GM04504 (cell line): Measurements from ENCODE around the gene WNT3A.

Experiments used
- DNase-seq: peaks from one replicate; pipeline ENCODE4 v3.0.0-alpha.2; 2012; ENCODE audit warnings: low read depth

The WNT3A gene

DNA sequence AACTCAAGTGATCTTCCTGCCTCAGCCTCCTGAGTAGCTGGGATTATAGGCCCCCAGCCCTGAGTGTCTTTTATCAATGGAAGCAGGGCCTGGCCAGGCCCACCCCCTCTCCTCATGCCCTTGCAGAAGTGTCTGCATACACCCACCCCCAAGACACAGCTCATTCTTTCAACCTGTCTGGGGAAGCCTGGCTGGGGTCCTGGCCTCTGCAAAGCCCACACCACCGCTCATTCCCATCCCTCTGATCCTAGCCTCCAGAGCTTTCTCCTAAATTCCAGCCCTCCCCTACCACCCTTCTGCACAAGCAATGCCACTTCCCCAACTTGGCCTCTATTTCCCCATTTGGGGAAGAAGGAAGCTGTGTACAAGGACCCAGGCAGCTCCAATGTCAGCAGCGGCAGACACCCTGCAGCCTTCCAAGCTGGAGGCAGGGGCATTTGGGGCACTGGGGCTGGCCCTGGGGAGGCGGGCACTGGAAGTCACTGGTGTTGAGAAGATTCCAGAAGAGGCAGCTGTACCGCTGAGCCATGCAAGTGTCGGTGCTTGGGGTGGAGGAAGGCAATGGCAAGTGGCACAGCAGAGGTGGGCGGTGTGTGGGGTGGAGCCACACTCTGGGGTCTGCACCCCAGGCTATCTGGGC is 42.0 kb downstream of the WNT3A start:
- no peak for DNase-seq

DNA sequence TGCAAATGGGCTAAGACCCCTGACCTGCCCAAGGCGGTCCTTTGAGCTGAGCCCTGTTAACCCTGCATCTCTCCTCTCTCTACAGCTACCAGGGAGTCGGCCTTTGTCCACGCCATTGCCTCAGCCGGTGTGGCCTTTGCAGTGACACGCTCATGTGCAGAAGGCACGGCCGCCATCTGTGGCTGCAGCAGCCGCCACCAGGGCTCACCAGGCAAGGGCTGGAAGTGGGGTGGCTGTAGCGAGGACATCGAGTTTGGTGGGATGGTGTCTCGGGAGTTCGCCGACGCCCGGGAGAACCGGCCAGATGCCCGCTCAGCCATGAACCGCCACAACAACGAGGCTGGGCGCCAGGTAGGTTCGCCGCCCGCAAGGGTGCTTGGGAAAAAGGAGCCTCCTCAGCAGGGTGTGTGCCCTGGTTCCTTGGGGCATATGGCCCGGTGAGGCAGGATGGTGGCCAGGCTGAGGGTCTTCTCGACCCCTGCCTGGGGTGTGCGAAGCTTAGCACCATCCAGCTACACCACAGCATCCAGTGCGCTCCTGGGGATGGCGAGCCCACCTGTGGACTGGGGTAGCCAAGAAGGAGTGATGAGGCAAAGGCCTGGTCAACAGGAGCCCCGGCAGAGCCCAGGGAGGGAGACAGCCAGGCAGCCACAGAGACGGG is 43.9 kb downstream of the WNT3A start:
- DNase-seq: no peak

GRCh38 chr1:228058172-228058948 is 51.6 kb downstream of the WNT3A start:
- no peak for DNase-seq

DNA sequence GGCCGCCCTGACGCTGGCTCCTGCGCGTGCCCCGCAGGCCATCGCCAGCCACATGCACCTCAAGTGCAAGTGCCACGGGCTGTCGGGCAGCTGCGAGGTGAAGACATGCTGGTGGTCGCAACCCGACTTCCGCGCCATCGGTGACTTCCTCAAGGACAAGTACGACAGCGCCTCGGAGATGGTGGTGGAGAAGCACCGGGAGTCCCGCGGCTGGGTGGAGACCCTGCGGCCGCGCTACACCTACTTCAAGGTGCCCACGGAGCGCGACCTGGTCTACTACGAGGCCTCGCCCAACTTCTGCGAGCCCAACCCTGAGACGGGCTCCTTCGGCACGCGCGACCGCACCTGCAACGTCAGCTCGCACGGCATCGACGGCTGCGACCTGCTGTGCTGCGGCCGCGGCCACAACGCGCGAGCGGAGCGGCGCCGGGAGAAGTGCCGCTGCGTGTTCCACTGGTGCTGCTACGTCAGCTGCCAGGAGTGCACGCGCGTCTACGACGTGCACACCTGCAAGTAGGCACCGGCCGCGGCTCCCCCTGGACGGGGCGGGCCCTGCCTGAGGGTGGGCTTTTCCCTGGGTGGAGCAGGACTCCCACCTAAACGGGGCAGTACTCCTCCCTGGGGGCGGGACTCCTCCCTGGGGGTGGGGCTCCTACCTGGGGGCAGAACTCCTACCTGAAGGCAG is 52.3 kb downstream of the WNT3A start:
- no peak for DNase-seq

- no peak for DNase-seq
Measured at GRCh38 chr1:228059634-228060457, 53.0 kb downstream of the WNT3A start.

- DNase-seq: no peak
Measured at GRCh38 chr1:228060458-228061190, 53.8 kb downstream of the WNT3A start.

- DNase-seq: no peak
Measured at GRCh38 chr1:228061411-228062084, 54.8 kb downstream of the WNT3A start.

- DNase-seq: no peak
Measured at GRCh38 chr1:228062085-228062791, 55.4 kb downstream of the WNT3A start.

GRCh38 chr1:228062812-228063211 is 56.0 kb downstream of the WNT3A start:
- no peak for DNase-seq

DNA sequence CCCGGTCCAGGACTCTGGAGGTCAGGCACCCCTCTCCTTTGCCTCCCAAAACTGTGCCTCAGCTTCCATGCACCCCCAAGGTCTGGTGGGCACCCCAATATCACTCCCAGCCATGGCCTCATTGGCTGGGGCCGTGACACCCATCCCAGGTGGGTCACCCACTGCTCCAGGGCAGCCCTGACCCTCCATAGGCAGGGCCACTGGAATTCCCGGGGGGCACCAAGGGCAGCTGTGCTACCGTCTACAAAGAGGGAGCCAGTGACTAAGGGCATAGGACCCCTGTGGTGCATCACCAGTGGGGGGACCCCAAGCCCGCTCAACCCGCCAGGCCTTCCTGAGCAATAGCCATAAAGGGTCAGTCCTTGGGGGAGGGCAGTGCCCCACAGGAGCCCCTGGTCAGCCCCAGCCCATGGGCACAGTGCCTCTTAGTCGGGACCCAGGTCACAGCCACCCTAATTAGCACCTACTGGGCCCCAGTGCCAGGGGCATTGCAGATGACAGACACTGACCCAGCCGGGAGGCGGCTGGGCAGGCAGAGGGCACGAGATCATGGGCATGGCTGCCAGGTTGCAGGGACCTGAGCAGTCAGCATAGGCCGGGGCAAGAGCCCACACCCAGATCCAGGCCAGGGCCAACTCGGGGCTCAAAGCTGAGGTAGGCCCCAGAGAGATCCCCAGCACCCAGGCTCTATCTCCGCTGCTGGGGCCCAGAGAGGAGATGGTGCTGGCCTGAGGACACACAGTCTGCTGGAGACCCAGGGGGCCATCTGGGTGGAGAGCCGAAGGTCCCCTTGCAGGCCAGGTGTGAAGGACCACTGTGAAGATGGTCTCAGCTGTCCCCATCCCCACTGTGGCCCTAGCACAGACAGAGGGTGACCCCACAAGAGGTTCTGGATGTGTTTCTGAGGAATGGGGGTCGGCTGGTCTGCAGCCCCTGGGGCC is 56.7 kb downstream of the WNT3A start:
- no peak for DNase-seq

- DNase-seq: no peak
Measured at GRCh38 chr1:228064296-228064695, 57.5 kb downstream of the WNT3A start.

- no peak for DNase-seq
Measured at GRCh38 chr1:228064741-228065542, 58.1 kb downstream of the WNT3A start.

- no peak for DNase-seq
Measured at GRCh38 chr1:228065543-228066347, 58.9 kb downstream of the WNT3A start.

DNA sequence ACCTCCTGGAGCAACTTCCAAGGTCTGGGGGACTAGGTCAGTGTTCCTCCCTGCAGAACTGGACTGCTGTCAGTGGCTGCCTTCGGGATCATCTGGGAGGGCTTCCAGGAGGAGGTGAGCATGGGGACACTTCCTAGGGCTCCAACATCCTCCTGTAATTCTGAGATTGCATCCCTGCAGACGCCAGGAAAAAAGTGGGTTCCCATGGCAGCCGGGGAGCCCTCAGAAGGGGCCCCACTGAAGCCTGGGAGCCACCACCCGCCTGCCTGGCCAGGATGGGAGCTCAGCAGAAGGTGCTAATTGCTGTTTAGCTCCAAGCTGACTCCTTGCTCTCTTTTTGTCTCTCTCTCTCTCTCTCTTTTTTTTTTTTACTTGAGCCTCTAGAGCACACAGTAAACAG is 59.6 kb downstream of the WNT3A start:
- DNase-seq: no peak

DNA sequence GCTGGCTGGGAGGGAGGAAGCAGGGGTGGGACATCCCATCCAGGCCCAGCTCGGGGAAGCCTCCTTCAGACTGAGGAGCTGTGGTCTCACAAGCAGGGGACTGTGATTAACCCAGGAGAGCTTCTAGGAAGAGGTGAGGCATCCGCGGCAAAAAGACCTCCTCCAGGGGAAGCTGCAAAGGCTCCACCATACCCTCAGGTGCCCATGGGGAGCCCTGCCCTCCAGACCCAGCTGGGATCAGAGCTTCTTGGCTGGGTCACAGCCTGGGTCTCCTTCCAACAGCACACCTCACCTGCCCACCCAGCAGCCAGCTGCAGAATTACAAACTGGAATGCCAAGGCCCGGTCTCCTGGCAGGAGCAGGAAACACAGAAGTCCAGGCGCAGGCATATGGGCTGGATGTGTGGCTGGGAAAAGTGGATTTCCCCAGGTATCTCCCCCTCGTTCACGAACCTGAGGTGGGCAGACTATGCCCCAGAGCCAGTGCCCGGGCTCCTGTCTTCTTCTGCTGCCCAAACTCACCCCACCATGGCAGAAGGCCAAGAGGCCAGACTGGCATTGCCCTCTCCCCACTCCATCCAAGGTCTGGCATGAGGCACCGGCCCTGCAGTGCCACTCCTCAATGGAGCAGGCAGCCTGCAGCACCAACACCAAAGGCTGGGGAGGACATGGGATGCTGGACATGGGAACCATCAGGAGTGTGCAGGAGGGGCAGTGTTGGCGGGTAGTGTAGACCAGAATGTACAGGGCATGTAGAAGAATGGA is 60.3 kb downstream of the WNT3A start:
- DNase-seq: no peak

GRCh38 chr1:228068359-228068758 is 61.6 kb downstream of the WNT3A start:
- no peak for DNase-seq
